CD4-positive, alpha-beta memory T cell (primary cell): ENCODE measurements around the gene USP3. TPM values are rescaled to one million over a fixed set of nuclear protein-coding genes. Genes with fewer than 3 reads are reported as not detected.

ENCODE experiments used
- CTCF ChIA-PET: fragments of 350-600 bp; sonication (Branson Sonifier 250); formaldehyde crosslinking; loops from one replicate; lab custom pipeline; 2021; ENCODE audit warnings: inconsistent platforms; ENCODE audit not compliant: partially characterized antibody; lab: Charles Lee
- POLR2A ChIA-PET: fragments of 350-600 bp; sonication (Branson Sonifier 250); formaldehyde crosslinking; loops from one replicate; lab custom pipeline; 2021; ENCODE audit not compliant: partially characterized antibody; lab: Charles Lee
- DNase-seq, 5 donors: peaks; one replicate each; pipeline versions ENCODE4 v3.0.0 to v3.0.0-alpha.2; 2020 to 2022; ENCODE audit warnings: mixed read lengths in 1 of 5
- H3K27ac ChIP-seq: one replicate; pipeline ENCODE4 v1.7.0; 2013; ENCODE audit warnings: low read depth, low read length
- H3K27me3 ChIP-seq: 2 replicates; pipeline ENCODE4 v1.7.0; 2013; ENCODE audit warnings: mild to moderate bottlenecking, low read length, moderate library complexity; ENCODE audit not compliant: insufficient read depth
- H3K36me3 ChIP-seq: 2 replicates; pipeline ENCODE4 v1.7.0; 2013; ENCODE audit warnings: mild to moderate bottlenecking, low read length, moderate library complexity; ENCODE audit not compliant: insufficient read depth
- H3K4me1 ChIP-seq: 2 replicates; pipeline ENCODE4 v1.7.0; 2013; ENCODE audit warnings: mild to moderate bottlenecking, low read length, moderate library complexity; ENCODE audit not compliant: insufficient read depth
- H3K4me3 ChIP-seq, 2 donors: one replicate each; pipeline ENCODE4 v1.7.0; 2013; ENCODE audit warnings: low read length in 2 of 2, mild to moderate bottlenecking in 1 of 2
- H3K9me3 ChIP-seq, 2 donors: one replicate each; pipeline ENCODE4 v1.7.0; 2013; ENCODE audit warnings: low read length in 2 of 2, control low read depth in 1 of 2; ENCODE audit not compliant: control insufficient read depth in 1 of 2
- H3K27ac Mint-ChIP-seq, 7 donors: one replicate each; pipeline ENCODE4 v1.8.0; 2020 to 2021; ENCODE audit warnings: mixed read lengths in 7 of 7, mild to moderate bottlenecking in 6 of 7, inconsistent platforms in 3 of 7, moderate library complexity in 3 of 7
- H3K27me3 Mint-ChIP-seq, 2 donors: one replicate each; pipeline ENCODE4 v1.8.0; 2020 to 2021; ENCODE audit warnings: mixed read lengths in 2 of 2
- H3K36me3 Mint-ChIP-seq, 2 donors: one replicate each; pipeline ENCODE4 v1.8.0; 2020 to 2021; ENCODE audit warnings: mixed read lengths in 2 of 2, inconsistent platforms in 1 of 2, mild to moderate bottlenecking in 1 of 2
- H3K4me1 Mint-ChIP-seq, 4 donors: one replicate each; pipeline ENCODE4 v1.8.0; 2020 to 2021; ENCODE audit warnings: mixed read lengths in 4 of 4, mild to moderate bottlenecking in 1 of 4
- H3K4me3 Mint-ChIP-seq, 8 donors: one replicate each; pipeline ENCODE4 v1.8.0; 2020 to 2021; ENCODE audit warnings: mixed read lengths in 8 of 8, mild to moderate bottlenecking in 7 of 8, moderate library complexity in 6 of 8, inconsistent platforms in 3 of 8
- H3K9me3 Mint-ChIP-seq, 8 donors: one replicate each; pipeline ENCODE4 v1.8.0; 2020 to 2021; ENCODE audit warnings: mixed read lengths in 8 of 8, mild to moderate bottlenecking in 5 of 8, inconsistent platforms in 3 of 8, moderate library complexity in 1 of 8
- intact Hi-C: fragments of 100-400 bp; cut with micrococcal nuclease; formaldehyde crosslinking; loops from one replicate; pipeline ENCODE4 v1.15.1; 2023
- polyA plus RNA-seq, 2 donors: library from polyadenylated mRNA; unstranded; fragments of 300-500 nt; fragmentation: Illumina TruSeq; gene quantifications; one replicate each; pipeline ENCODE4 v1.2.3, GENCODE V29; 2021
- total RNA-seq, 2 experiments: library from RNA; stranded (reverse); gene quantifications; one replicate each; pipeline ENCODE4 v1.2.3, GENCODE V29; 2021

Gene USP3
- total and polyA plus RNA-seq, 4 experiments from 2014 or later = 61.6 to 159 (median 112) TPM

DNA sequence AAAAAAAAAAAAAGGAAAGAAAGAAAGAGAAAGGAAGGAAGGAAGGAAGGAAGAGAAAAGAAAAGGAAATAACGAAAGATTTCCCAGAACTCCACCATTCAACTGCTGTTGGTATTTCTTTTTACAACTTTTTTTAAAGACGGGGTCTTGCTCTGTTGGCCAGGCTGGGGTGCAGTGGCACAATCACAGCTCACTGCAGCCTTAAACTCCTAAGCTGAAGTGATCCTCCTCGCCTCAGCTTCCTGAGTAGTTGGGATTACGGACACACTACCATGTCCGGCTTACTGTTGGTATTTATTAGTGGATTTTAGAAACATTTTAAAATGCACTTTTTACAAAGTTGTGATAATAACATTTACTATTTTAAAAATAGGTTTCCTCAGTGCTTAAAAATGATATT lies 15.0 kb upstream of the USP3 start:
- Histone ChIP-seq H3K9me3 (no peaks in the 10 kb centered on the region), H3K36me3 (no peaks in the 10 kb centered on the region), H3K27ac (no peak overlapping the region), H3K27me3 (no peaks in the 10 kb centered on the region), H3K4me1 (peaks cover 58% of the 10 kb centered on the region), H3K4me3 (no peak overlapping the region)
- Mint-ChIP-seq H3K27ac (no peak overlapping the region), H3K36me3 (peaks cover 0 to 7% of the 10 kb centered on the region in 2 donors), H3K27me3 (no peaks in the 10 kb centered on the region), H3K4me3 (no peak overlapping the region), H3K9me3 (peaks cover 0 to 2% (median 0%) of the 10 kb centered on the region in 8 donors), H3K4me1 (peaks cover 34 to 79% (median 45%) of the 10 kb centered on the region in 4 donors)
- intact Hi-C loops = loop anchor here (5.0 kb wide), 1 partner anchor 53 kb away; no protein-coding TSS in a partner anchor
- no peak for DNase-seq
- POLR2A ChIA-PET = interaction anchor here (0.9 to 28.5 kb wide), 3 partner anchors 8 to 15 kb away, joined by 3 to 906 read pairs (median 66); partner anchors contain the start of gene USP3
- CTCF ChIA-PET = interaction anchor here (0.8 to 5.4 kb wide), 4 partner anchors 15 to 52 kb away, joined by 3 to 125 read pairs (median 14); partner anchors contain the start of gene USP3

DNA sequence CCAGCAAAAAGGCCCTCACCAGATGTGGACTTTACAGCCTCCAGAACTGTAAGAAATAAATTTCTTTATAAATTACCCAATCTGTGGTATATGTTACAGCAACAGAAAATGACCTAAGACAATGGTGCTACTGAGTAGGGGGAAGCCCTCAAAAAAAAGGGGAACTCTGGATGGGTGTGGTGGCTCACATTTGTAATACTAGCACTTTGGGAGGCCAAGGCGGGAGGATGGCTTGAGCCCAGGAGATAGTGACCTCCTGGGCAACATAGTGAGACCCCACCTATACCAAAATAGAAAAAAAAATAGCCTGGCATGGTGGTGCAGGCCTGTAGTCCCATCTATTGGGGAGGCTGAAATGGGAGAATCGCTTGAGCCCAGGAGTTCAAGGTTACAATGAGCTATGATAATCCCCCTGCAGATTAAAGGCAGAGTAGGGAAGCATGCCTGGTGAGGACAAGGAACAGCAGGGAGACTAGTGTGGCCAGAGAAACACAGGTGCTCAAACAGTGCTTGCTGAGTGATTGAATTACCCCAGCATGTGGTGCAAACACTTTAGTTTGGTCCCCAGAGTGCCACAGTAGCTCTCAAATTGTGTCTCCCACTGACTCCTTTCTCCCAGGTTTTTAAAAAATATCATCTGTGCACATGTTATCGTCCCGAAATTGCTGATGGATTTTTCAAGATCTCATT lies 13.9 kb upstream of the USP3 start:
- H3K4me3 ChIP-seq = no peak overlapping the region
- peaks cover 58% of the 10 kb centered on the region for H3K4me1 ChIP-seq
- no peaks in the 10 kb centered on the region for H3K27me3 Mint-ChIP-seq
- intact Hi-C loops = no loop called here
- no peak overlapping the region for H3K27ac ChIP-seq
- DNase-seq = no peak
- H3K27me3 ChIP-seq = no peaks in the 10 kb centered on the region
- ChIA-PET CTCF (interaction anchor here (0.9 to 5.4 kb wide), 3 partner anchors 14 to 108 kb away, joined by 3 to 125 read pairs (median 12); partner anchors contain the start of gene USP3), POLR2A (interaction anchor here (0.6 to 28.5 kb wide), 3 partner anchors 8 to 154 kb away, joined by 3 to 906 read pairs (median 3); partner anchors contain the start of gene USP3)
- peaks cover 0 to 2% (median 0%) of the 10 kb centered on the region in 8 donors for H3K9me3 Mint-ChIP-seq
- peaks cover 36 to 79% (median 41%) of the 10 kb centered on the region in 4 donors for H3K4me1 Mint-ChIP-seq
- no peaks in the 10 kb centered on the region for H3K9me3 ChIP-seq
- peak overlapping the region in 5 of 7 donors; percentile 1 to 67 (median 9) for H3K27ac Mint-ChIP-seq
- no peaks in the 10 kb centered on the region for H3K36me3 ChIP-seq
- H3K4me3 Mint-ChIP-seq = no peak overlapping the region
- H3K36me3 Mint-ChIP-seq = peaks cover 0 to 7% of the 10 kb centered on the region in 2 donors

GRCh38 chr15:63491116-63491827 lies 13.1 kb upstream of the USP3 start:
- peaks cover 0 to 7% of the 10 kb centered on the region in 2 donors for H3K36me3 Mint-ChIP-seq
- no peak overlapping the region for H3K4me3 ChIP-seq
- ChIA-PET CTCF (interaction anchor here (0.9 to 5.4 kb wide), 3 partner anchors 13 to 108 kb away, joined by 3 to 125 read pairs (median 12); partner anchors contain the start of gene USP3), POLR2A (interaction anchor here (0.6 to 28.5 kb wide), 4 partner anchors 12 to 153 kb away, joined by 3 to 906 read pairs (median 6); partner anchors contain the start of gene USP3)
- H3K36me3 ChIP-seq = no peaks in the 10 kb centered on the region
- no peaks in the 10 kb centered on the region for H3K27me3 ChIP-seq
- peaks cover 35 to 81% (median 43%) of the 10 kb centered on the region in 4 donors for H3K4me1 Mint-ChIP-seq
- H3K9me3 Mint-ChIP-seq = peaks cover 0 to 2% (median 0%) of the 10 kb centered on the region in 8 donors
- peak overlapping the region in 2 of 8 donors; percentile 31 to 46 for H3K4me3 Mint-ChIP-seq
- H3K27ac Mint-ChIP-seq = peak overlapping the region; percentile 4 to 87 (median 67)
- peaks cover 59% of the 10 kb centered on the region for H3K4me1 ChIP-seq
- H3K9me3 ChIP-seq = no peaks in the 10 kb centered on the region
- intact Hi-C loops = no loop called here
- H3K27ac ChIP-seq = no peak overlapping the region
- DNase-seq = no peak
- no peaks in the 10 kb centered on the region for H3K27me3 Mint-ChIP-seq

- H3K4me1 Mint-ChIP-seq = peaks cover 28 to 81% (median 44%) of the 10 kb centered on the region in 4 donors
- H3K27ac ChIP-seq = no peak overlapping the region
- intact Hi-C loops = no loop called here
Measured at GRCh38 chr15:63491979-63492378, 12.4 kb upstream of the USP3 start.

GRCh38 chr15:63492541-63493077 lies 11.8 kb upstream of the USP3 start:
- H3K27me3 ChIP-seq = no peaks in the 10 kb centered on the region
- Mint-ChIP-seq H3K27ac (peak overlapping the region in 4 of 7 donors; percentile 37 to 85 (median 70)), H3K9me3 (peaks cover 0 to 2% (median 0%) of the 10 kb centered on the region in 8 donors), H3K27me3 (no peaks in the 10 kb centered on the region), H3K4me3 (peak overlapping the region in 1 of 8 donors; percentile 7), H3K4me1 (peaks cover 22 to 75% (median 41%) of the 10 kb centered on the region in 4 donors), H3K36me3 (peaks cover 0 to 7% of the 10 kb centered on the region in 2 donors)
- no peak overlapping the region for H3K27ac ChIP-seq
- CTCF ChIA-PET = interaction anchor here (1.5 to 7.7 kb wide), 2 partner anchors 11 to 13 kb away, joined by 4 to 77 read pairs; no protein-coding TSS in a partner anchor
- DNase-seq = no peak
- H3K36me3 ChIP-seq = no peaks in the 10 kb centered on the region
- intact Hi-C loops = no loop called here
- POLR2A ChIA-PET = interaction anchor here (1.1 to 28.5 kb wide), 3 partner anchors 12 to 107 kb away, joined by 4 to 906 read pairs (median 7); partner anchors contain the start of gene USP3
- peaks cover 61% of the 10 kb centered on the region for H3K4me1 ChIP-seq
- no peak overlapping the region for H3K4me3 ChIP-seq
- no peaks in the 10 kb centered on the region for H3K9me3 ChIP-seq

More at GRCh38 chr15:63491979-63492378, 12.4 kb upstream of the USP3 start:
- H3K4me1 ChIP-seq = peaks cover 59% of the 10 kb centered on the region
- no peaks in the 10 kb centered on the region for H3K36me3 ChIP-seq
- no peaks in the 10 kb centered on the region for H3K9me3 ChIP-seq
- H3K27ac Mint-ChIP-seq = peak overlapping the region in 1 of 7 donors; percentile 37
- ChIA-PET CTCF (interaction anchor here (5.4 to 7.7 kb wide), 2 partner anchors 10 to 13 kb away, joined by 77 to 125 read pairs; partner anchors contain the start of gene USP3), POLR2A (interaction anchor here (1.1 to 28.5 kb wide), 3 partner anchors 12 to 108 kb away, joined by 4 to 906 read pairs (median 7); partner anchors contain the start of gene USP3)
- peaks cover 0 to 2% (median 0%) of the 10 kb centered on the region in 8 donors for H3K9me3 Mint-ChIP-seq
- no peaks in the 10 kb centered on the region for H3K27me3 Mint-ChIP-seq
- no peak overlapping the region for H3K4me3 Mint-ChIP-seq
- DNase-seq = no peak
- H3K36me3 Mint-ChIP-seq = peaks cover 0 to 7% of the 10 kb centered on the region in 2 donors
- H3K27me3 ChIP-seq = no peaks in the 10 kb centered on the region
- no peak overlapping the region for H3K4me3 ChIP-seq

DNA sequence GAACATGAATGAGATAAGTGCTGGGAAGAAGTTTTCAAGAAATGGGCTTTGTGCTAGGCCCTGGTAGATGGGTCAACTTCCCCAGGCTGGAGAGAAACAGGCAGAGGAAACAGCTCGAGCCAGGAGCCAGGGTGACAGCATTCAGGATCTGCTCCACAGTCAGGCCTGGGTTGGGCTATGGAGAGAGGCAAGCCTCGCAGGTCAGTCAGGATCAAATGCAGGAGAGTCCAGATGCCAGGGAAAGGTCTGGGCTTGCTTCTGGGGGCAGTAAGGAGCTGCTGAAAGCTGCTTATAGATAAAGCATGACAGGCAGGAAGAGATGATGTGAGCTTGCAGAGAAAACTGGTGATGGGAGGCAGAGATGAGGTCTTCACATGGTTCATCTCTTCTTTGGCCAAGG lies 11.0 kb upstream of the USP3 start:
- H3K27ac Mint-ChIP-seq = peak overlapping the region in 6 of 7 donors; percentile 1 to 85 (median 66)
- H3K27me3 Mint-ChIP-seq = no peaks in the 10 kb centered on the region
- Histone ChIP-seq H3K4me1 (peaks cover 63% of the 10 kb centered on the region), H3K36me3 (no peaks in the 10 kb centered on the region), H3K27ac (no peak overlapping the region), H3K9me3 (no peaks in the 10 kb centered on the region), H3K27me3 (no peaks in the 10 kb centered on the region), H3K4me3 (no peak overlapping the region)
- CTCF ChIA-PET = interaction anchor here (1.5 to 7.7 kb wide), 2 partner anchors 12 kb away, joined by 4 to 77 read pairs; no protein-coding TSS in a partner anchor
- POLR2A ChIA-PET = interaction anchor here (1.0 to 28.5 kb wide), 4 partner anchors 11 to 24 kb away, joined by 4 to 906 read pairs (median 6); partner anchors contain the start of gene USP3
- peaks cover 17 to 66% (median 39%) of the 10 kb centered on the region in 4 donors for H3K4me1 Mint-ChIP-seq
- H3K36me3 Mint-ChIP-seq = peaks cover 0 to 7% of the 10 kb centered on the region in 2 donors
- no peak for DNase-seq
- peaks cover 0 to 2% (median 0%) of the 10 kb centered on the region in 8 donors for H3K9me3 Mint-ChIP-seq
- intact Hi-C loops = no loop called here
- peak overlapping the region in 5 of 8 donors; percentile 5 to 62 (median 25) for H3K4me3 Mint-ChIP-seq
